ENCODE measurements around the gene GPATCH8.
"Not testable (repeated sequence)": the region's sequence is repeated elsewhere in the genome, so short reads cannot be mapped to it uniquely, and the experiment has no call there.

The GPATCH8 gene

DNA sequence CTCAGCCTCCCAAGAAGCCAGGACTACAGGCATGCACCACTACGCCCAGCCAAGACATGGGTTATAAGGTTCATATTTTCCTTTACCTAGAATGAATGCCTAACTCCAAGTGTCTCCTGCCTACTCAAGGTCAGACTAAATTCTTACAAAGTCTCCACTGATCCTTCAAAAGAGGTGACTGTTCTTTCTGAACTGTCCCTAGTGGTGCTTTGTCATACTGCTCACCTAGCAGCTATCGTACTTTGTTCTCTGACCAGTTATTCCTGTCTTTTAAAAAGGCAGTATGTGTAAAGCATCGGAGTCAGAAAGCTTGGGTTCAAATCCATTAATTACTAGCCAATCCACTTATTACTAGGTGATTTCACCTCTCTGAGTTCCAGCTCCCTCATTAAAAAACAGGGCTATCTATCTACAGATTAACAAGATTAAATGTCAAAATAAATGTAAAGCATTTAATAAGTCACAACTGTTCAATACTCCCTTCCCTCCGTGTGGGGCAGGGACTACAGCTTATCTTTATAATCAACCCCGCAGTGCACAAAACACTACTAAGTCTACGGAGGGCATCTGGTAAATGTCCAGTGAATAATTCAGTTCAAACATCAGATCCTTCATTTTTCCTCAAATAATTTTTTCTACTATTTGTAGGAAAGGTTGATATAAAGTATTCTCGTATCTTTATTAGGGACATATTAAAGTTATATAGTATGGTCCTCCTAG is 93.7 kb downstream of the GPATCH8 start:
- Mint-ChIP-seq H3K4me1 (ENCODE audit: low read depth) (no peaks in the 10 kb centered on the region), H3K9me3 (no peaks in the 10 kb centered on the region), H3K4me3 (no peak overlapping the region), H3K27me3 (no peaks in the 10 kb centered on the region), H3K36me3 (ENCODE audit: low read depth) (peaks cover 64% of the 10 kb centered on the region), H3K27ac (no peak overlapping the region)
- intact Hi-C loops (cut with micrococcal nuclease), result no loop called here

DNA sequence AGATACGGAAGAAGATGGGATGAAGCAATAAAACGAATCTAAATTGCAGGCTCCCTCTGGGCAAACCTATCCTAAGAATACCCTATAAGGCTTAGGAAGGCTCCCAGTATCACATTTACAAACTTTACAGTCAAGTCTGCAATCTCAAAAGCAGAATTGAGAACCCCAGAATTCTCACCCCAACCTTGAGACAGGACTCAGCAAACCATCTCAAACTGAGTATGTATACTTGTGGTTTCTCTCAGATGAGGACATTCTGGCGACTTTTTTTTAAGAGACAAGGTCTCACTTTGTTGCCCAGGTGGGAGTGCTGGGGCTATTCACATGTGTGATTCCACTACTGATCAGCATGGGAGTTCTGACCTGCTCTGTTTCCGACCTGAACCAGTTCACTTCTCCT is 94.4 kb downstream of the GPATCH8 start:
- Mint-ChIP-seq H3K4me1 (ENCODE audit: low read depth) (no peaks in the 10 kb centered on the region), H3K4me3 (no peak overlapping the region), H3K9me3 (no peaks in the 10 kb centered on the region), H3K27ac (no peak overlapping the region), H3K27me3 (no peaks in the 10 kb centered on the region), H3K36me3 (ENCODE audit: low read depth) (peaks cover 65% of the 10 kb centered on the region)
- intact Hi-C loops (cut with micrococcal nuclease), result no loop called here

DNA sequence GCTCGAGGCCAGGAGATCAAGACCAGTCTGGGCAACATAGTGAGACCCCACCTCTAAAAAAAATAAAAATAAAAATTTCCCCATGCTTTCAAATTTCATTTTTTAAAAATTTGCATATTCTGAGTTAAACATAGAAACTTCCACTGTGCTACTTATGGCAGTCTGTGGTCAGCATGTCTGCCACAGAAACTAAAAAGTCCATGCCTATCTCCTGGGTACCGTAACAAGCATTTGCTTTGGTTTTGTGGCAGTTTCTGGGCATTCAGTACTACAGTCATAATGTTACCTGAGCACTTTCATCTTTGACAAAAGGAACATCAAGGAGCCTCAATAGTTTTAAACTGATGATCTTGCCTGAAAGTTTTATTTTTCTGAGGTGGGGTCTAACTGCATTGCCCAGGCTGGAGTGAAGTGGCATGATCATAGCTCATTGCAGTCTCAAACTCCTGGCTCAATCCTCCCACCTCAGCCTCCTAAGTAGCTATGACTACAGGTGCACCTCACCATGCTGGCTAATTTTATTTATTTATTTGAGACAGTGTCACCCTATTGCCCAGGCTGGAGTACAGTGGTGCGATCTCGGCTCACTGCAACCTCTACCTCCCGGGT is 100.5 kb downstream of the GPATCH8 start:
- intact Hi-C loops (cut with micrococcal nuclease), result no loop called here

DNA sequence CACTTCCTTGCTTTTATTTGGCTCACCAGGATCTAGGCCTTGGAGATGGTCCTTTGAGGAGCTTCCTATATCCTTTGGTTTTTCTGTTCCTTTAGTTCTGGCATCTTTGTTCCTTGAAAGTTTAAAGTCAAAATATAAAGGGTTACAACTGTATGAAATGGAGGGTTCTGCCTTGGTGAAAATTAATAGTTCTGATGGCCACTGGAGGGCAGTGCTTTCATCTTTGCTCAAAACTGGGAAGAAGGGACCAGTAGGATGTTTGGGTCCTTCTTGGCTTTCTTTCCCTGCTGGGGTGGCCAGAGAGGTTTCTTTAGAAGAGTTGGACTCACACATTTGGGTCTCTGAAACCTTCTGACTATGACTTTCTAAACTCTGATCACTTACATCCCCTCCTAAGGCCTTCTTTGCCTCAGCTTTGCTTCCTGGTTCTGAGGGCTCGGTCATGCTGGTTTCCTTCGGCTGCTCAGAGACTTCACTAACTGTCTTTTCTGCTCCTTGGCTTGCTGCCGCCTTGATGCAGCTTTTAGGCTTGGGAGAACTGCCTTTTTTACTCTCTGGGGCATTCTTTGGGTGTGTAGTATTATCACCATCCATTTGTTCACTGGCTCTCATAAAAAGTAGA is 102.9 kb downstream of the GPATCH8 start:
- Mint-ChIP-seq H3K36me3 (ENCODE audit: low read depth) (peaks cover 81% of the 10 kb centered on the region), H3K4me3 (no peak overlapping the region), H3K27ac (no peak overlapping the region), H3K27me3 (no peaks in the 10 kb centered on the region), H3K9me3 (no peaks in the 10 kb centered on the region), H3K4me1 (ENCODE audit: low read depth) (no peaks in the 10 kb centered on the region)
- intact Hi-C loops (cut with micrococcal nuclease), result no loop called here

More for the DNA sequence above, 100.5 kb downstream of the GPATCH8 start:
- H3K4me3 Mint-ChIP-seq, result no peak overlapping the region
- H3K36me3 Mint-ChIP-seq (ENCODE audit: low read depth), result peaks cover 92% of the 10 kb centered on the region
- no peaks in the 10 kb centered on the region for H3K9me3 Mint-ChIP-seq
- H3K27me3 Mint-ChIP-seq, result no peaks in the 10 kb centered on the region
- no peak overlapping the region for H3K27ac Mint-ChIP-seq
- no peaks in the 10 kb centered on the region for H3K4me1 Mint-ChIP-seq (ENCODE audit: low read depth)

DNA sequence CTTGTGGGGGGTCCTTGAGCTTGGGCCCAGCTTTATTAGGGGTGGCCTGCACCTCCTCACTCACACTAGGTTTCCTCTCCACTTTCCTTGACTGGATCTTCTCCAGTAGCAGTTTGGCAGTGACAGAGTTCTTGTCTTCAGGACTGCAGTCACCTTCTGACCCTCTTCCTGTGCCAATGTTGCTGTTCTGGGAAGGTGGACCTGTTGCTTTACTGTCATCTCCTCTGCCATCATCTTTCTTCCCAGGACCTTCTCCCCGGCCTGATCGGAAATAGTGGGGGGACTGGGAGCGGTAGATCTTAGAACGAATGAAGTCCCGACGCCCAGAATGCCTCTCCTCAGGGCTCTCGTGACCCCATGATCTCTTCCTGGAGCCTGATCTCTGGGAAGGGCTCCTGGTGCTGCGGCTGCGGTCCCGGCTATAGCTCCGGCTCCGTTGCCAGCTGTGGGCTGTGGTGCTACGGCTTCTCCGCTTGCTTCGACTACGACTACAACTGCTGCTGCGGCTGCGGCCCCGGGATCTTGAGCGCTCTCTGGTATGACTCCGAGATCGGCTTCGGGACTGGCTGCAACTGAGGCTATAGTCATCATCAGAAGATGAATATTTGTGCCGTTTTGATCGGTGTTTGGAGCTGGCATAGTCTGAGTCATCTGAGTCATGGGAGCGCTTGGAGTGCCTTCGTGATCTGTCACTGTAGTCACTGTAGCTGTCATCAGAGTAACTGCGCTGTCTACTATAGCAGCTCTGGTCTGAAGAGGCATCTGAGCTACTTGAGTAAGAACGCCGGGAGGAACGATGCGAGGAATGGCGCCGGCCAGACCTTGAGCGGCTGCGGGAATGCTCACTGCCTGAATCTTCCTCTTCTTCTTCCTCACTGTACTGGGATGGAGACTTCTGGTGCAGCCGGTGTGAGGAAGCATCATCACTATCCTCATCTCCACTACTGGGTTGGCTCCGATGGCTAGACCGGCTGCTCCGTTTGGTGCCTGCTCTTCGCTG is 104.2 kb downstream of the GPATCH8 start:
- H3K36me3 Mint-ChIP-seq (ENCODE audit: low read depth), result peaks cover 68% of the 10 kb centered on the region
- no peaks in the 10 kb centered on the region for H3K4me1 Mint-ChIP-seq (ENCODE audit: low read depth)
- H3K4me3 Mint-ChIP-seq, result no peak overlapping the region
- no peaks in the 10 kb centered on the region for H3K9me3 Mint-ChIP-seq
- no peaks in the 10 kb centered on the region for H3K27me3 Mint-ChIP-seq
- intact Hi-C loops (cut with micrococcal nuclease), result no loop called here
- no peak overlapping the region for H3K27ac Mint-ChIP-seq

DNA sequence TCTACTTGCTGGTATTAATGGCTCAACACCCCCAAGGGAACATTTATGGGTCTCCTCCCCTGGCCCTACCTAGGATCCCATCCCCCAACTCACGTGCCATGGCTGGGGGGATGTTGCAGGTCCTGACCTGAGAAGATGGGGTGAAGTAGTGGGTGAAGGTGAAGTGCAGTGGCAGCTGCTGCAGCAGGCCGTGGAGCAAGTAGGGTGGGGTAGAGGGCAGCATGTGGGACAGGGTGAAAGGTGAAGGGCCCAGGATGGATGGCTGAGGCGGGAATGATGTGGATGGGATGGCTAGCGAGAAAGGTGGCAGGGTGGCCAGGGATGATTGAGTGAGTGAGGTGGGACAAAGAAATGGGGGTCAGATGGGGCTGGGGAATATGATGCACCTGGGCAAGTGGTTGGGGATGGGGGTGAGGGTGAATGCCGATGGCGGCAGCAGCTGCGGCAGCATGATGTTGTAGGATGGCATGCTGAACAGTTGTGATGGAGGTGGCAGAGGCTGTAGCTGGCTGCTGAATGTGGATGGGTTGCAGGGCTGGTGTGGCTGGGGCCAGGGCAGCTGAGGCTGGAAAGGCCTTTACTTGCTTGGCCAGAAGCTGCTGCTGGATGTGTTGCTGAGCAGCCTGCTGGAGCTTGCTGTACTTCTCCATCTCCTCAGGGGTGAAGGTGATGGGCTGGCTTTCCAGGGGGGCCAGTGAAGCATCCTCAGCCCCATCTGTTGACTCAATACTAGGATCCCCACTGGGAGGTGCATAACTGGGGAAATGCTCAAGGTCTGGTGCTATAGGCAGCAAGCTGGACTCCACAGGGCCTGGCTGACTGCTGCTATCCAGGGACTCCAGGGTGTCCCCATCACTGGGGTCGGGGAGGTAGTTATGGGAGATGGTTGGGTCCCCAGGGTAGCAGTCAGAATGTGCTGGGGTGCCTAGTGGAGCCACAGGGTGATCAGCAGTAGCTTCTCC is 105.4 kb downstream of the GPATCH8 start:
- H3K4me3 Mint-ChIP-seq, result no peak overlapping the region
- H3K9me3 Mint-ChIP-seq, result no peaks in the 10 kb centered on the region
- no peaks in the 10 kb centered on the region for H3K27me3 Mint-ChIP-seq
- intact Hi-C loops (cut with micrococcal nuclease), result no loop called here
- H3K27ac Mint-ChIP-seq, result no peak overlapping the region
- H3K36me3 Mint-ChIP-seq (ENCODE audit: low read depth), result peaks cover 56% of the 10 kb centered on the region
- no peaks in the 10 kb centered on the region for H3K4me1 Mint-ChIP-seq (ENCODE audit: low read depth)

DNA sequence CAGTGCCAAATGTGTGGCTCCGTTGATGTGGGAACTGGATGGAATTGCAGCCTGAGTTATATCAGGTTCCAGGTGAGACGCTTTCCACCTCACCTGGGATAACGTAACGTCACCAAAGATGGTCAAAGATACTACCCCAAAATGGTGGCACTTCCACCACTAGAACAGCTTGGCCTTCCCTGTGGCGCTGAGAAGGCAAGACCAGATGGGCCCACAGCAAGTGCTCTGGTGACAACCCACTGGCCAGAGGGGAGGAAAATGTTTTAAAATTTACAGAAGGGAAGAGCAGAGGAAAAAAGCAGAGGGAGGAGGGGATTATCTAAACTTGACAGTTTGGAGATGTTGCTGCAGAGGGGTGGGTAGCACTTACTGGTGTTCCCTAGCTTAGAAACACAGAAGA is 106.3 kb downstream of the GPATCH8 start:
- Mint-ChIP-seq H3K27ac (no peak overlapping the region), H3K9me3 (no peaks in the 10 kb centered on the region), H3K4me3 (no peak overlapping the region), H3K4me1 (ENCODE audit: low read depth) (no peaks in the 10 kb centered on the region), H3K27me3 (no peaks in the 10 kb centered on the region), H3K36me3 (ENCODE audit: low read depth) (peaks cover 51% of the 10 kb centered on the region)
- intact Hi-C loops (cut with micrococcal nuclease), result no loop called here

DNA sequence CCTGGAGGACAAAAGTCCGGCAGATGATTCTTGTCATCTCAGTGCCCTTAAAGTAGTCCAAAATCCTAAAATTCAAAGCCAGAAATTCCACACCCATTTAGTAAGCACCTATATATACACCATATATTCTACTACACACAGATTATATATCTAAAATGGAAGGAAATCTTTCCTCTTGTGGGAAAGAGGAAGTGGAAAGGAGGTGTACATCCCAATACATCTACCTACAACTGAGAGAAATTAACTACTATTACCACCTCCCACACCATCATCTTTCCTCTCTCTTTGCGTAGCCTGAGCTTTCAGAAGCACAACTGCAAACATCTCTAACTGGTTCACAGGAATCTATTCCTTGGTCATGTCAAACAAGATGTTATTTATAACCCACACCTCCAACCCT is 108.4 kb downstream of the GPATCH8 start:
- H3K36me3 Mint-ChIP-seq (ENCODE audit: low read depth), result peaks cover 32% of the 10 kb centered on the region
- intact Hi-C loops (cut with micrococcal nuclease), result no loop called here
- H3K4me3 Mint-ChIP-seq, result no peak overlapping the region
- no peak overlapping the region for H3K27ac Mint-ChIP-seq
- H3K27me3 Mint-ChIP-seq, result no peaks in the 10 kb centered on the region
- H3K4me1 Mint-ChIP-seq (ENCODE audit: low read depth), result peaks cover 8% of the 10 kb centered on the region
- H3K9me3 Mint-ChIP-seq, result no peaks in the 10 kb centered on the region

DNA sequence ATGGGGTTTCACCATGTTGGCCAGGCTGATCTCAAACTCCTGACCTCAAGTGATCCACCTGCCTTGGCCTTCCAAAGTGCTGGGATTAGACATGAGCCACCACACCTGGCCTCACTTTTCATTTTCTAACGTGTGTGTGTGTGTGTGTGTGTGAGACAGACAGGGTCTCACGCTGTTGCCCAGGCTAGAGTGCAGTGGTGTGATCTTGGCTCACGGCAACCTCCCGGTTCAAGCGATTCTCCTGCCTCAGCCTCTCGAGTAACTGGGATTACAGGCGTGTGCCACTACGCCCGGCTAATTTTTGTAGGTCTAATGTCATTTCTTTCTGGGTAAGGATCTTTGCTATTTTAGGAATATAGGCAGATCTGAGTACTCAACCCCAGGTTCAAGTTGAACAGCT is 109.1 kb downstream of the GPATCH8 start:
- Mint-ChIP-seq H3K4me1 (ENCODE audit: low read depth) (peaks cover 15% of the 10 kb centered on the region), H3K36me3 (ENCODE audit: low read depth) (peaks cover 25% of the 10 kb centered on the region)
- H3K9me3 Mint-ChIP-seq; H3K27me3 Mint-ChIP-seq; intact Hi-C loops (cut with micrococcal nuclease); H3K4me3 Mint-ChIP-seq; H3K27ac Mint-ChIP-seq: not testable (repeated sequence)

DNA sequence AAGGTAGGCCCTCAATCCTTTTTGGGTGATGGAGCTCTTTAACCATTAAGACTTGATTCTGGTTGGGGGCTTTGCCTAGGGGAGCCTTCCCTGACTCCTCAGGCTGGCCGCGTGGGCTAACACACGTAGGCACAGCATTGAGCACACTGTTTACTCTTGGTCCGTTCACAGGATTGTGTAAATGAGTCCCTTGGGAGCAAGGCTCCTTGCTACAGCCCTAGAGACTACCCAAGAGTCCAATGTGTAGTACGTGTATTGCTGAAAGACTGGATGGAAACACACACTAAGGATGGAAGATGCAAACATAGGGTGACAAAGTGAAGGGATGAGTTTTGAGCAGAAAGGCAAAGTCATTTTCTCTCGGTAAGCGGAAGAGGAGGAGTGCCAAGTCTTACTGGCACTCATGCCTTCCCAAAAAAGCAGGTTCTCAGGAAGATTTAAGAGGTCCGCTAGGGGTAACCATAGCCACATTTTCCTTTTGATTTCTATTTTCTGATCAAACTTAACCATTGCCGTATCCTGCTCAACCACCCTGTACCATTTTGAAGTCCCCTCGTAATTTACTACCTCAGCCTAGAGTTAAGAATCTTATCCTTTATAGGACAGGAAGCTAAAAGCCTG is 112.8 kb downstream of the GPATCH8 start:
- no peak overlapping the region for H3K4me3 Mint-ChIP-seq
- H3K27ac Mint-ChIP-seq, result peak overlapping the region; percentile 44
- no peaks in the 10 kb centered on the region for H3K9me3 Mint-ChIP-seq
- H3K27me3 Mint-ChIP-seq, result peaks cover 20% of the 10 kb centered on the region
- H3K36me3 Mint-ChIP-seq (ENCODE audit: low read depth), result no peaks in the 10 kb centered on the region
- peaks cover 18% of the 10 kb centered on the region for H3K4me1 Mint-ChIP-seq (ENCODE audit: low read depth)
- intact Hi-C loops (cut with micrococcal nuclease), result no loop called here

DNA sequence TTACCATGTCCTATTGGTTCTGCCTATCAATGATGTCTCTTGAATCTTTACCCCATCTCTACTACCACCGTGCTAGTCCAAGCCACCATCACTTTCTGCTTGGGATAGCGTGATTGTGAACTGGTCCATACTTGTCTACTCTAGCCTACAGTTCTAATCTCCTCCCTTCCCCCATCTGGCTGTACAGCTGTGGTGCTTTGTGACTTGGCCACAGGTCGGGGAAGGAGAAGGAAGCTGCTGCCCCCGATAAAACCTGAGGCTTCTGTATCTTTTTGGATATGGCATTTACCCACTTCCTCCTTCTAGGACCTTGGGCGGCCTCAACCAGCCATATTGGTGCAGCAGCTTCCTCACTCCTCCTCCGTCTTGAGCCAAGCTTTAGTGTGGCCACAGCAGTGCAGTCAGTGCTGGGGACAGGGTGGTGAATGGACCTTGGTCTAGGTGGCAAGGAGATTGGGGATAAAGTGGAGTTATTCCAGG is 113.4 kb downstream of the GPATCH8 start:
- Mint-ChIP-seq H3K4me3 (no peak overlapping the region), H3K9me3 (no peaks in the 10 kb centered on the region), H3K4me1 (ENCODE audit: low read depth) (peaks cover 22% of the 10 kb centered on the region), H3K27me3 (peaks cover 25% of the 10 kb centered on the region), H3K36me3 (ENCODE audit: low read depth) (no peaks in the 10 kb centered on the region), H3K27ac (peak overlapping the region; percentile 44)
- intact Hi-C loops (cut with micrococcal nuclease), result no loop called here

DNA sequence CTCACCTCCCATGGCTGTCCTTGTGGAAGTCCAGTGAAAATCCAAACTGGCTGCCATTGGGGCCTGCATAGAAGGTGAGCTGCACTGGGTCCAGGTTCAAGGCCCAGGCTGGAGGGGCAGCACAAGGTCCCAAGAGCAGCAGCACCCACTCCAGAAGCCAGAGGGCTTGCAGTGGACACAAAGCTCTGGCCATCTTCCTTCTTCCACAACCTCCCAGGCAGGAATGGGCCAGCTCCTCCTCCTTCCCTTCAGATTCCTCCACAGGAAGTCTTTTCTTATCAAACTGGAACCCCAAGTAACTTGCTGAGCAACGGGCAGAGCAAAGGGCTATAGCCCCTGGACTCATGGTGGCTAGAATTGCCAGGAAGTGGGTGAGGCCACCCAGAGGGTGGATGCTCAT is 113.9 kb downstream of the GPATCH8 start, which contains the start of gene ITGA2B:
TSS of gene ITGA2B (minus strand) at position 369 of the 400 bp plus-strand sequence. CDS start at position 193, 176 bp downstream.
- peaks cover 29% of the 10 kb centered on the region for H3K27me3 Mint-ChIP-seq
- no peaks in the 10 kb centered on the region for H3K36me3 Mint-ChIP-seq (ENCODE audit: low read depth)
- intact Hi-C loops (cut with micrococcal nuclease), result no loop called here
- H3K9me3 Mint-ChIP-seq, result no peaks in the 10 kb centered on the region
- H3K4me1 Mint-ChIP-seq (ENCODE audit: low read depth), result peaks cover 27% of the 10 kb centered on the region
- peak within 1 kb of the TSS; percentile 44 for H3K27ac Mint-ChIP-seq
- H3K4me3 Mint-ChIP-seq, result no peak within 1 kb of the TSS

Data from dendritic cell treated with granulocyte-macrophage colony-stimulating factor and Interleukin-4, amounts not matched to agents 40 ng/mL and 50 ng/mL, for 4 days (primary cell).